ENCODE measurements around the gene FBXW5.

Gene FBXW5

DNA sequence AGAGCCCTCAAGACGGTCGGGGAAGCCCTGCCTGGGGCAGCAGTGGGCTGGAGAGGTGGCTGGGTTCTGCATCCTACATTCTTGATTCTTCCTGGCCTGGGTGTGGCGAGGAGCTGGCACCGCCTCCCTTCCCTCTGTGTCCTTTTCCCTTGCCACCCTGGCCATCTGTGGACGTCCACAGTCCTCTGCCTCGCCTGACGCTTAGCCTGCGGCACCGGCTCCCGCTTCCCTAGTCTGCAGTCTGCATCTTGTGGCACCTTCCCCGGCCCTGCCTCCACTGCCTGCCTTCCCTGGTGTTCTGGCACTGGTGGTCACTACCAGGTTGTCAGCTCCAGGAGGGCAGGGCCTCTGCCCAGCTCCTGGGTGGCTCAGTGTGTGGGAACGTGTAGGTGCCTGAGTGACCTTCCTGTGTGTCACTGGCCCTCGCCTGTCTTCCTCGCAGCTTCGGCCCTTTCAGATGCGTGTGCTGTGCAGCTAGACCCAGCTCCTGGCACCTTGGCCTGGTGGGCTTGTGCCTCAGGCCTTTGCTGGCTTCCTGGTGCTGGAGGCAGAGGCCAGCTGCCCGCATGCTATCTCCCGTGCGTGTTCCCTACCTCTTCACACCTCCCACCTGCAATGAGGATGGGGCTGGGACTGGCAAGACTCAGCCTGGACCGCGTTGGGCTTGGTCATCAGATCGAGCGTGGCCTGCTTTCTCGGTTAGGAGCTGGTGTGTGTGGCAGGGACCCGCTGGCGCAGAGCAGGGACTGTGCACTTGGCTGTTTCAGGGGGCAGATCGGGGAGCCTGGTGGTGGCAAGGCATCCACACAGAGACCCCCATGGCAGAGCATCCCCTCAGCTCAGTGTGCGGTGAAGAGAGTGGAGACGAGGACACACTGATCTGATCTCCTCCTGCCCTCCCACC, 37.3 kb downstream of the FBXW5 start:
- no peak for DNase-seq (ENCODE audit: low spot score)

DNA sequence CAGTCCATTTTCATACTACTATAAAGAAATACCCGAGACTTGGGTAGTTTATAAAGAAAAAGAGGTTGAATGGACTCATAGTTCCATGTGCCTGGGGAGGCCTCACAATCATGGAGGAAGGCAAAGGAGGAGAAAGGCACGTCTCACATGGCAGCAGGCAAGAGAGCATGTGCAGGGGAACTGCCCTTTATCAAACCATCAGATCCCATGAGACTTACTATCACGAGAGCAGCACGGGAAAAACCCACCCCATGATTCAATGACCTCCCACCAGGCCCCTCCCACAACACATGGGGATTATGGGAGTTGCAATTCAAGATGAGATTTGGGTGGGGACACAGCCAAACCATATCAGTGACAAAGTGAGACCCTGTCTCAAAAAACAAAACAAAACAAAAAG, 38.3 kb downstream of the FBXW5 start:
- DNase-seq (ENCODE audit: low spot score) = no peak

DNA sequence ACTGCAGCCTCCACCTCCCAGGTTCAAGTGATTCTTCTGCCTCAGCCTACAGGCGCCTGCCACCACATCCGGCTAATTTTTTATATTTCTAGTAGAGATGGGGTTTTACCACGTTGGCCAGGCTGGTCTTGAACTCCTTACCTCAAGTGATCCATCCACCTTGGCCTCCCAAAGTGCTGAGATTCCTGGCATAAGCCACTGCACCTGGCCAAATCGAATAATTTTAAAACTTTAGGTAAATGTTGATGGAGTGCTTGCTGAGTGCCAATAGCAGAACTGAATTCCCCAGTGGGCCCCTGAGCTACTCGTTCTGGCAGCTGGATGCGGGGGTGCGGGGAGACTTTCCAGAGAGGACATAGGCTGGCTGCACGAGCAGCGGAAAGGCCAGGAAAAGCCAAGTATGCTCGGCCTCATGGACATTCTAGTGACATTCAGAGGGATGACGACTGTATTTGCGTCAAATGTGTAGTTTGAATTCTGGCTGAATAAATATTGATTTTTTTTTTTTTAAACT, 41.4 kb downstream of the FBXW5 start:
- DNase-seq (ENCODE audit: low spot score) = no peak

DNA sequence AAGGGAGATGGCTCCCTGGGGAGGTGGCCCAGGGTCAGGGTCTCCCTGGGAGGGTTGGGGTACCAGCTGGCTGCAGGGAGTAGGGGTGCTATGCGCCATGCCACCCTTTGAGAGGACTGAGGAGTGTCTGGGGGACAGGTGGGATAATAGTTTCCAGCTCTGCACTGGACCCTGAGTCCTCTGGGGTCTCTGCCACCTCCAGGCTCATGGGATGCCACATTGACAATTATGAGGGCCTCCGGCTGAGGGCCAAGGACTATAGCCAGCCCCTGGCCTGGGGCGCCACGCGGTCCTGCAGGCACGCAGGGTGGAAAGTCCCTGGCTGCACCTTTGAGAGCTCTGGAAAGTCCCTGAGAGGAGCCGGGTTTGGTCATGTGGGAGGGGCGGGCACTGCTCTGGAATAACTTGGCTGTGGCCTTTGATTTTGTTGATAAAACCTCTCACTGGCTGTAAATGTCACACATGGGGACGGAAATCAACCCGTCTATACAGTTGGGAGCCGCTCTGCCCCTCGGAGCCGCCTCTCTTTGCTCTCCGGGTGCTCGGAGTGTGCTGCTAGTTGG, 42.2 kb downstream of the FBXW5 start:
- DNase-seq (ENCODE audit: low spot score) = no peak

DNA sequence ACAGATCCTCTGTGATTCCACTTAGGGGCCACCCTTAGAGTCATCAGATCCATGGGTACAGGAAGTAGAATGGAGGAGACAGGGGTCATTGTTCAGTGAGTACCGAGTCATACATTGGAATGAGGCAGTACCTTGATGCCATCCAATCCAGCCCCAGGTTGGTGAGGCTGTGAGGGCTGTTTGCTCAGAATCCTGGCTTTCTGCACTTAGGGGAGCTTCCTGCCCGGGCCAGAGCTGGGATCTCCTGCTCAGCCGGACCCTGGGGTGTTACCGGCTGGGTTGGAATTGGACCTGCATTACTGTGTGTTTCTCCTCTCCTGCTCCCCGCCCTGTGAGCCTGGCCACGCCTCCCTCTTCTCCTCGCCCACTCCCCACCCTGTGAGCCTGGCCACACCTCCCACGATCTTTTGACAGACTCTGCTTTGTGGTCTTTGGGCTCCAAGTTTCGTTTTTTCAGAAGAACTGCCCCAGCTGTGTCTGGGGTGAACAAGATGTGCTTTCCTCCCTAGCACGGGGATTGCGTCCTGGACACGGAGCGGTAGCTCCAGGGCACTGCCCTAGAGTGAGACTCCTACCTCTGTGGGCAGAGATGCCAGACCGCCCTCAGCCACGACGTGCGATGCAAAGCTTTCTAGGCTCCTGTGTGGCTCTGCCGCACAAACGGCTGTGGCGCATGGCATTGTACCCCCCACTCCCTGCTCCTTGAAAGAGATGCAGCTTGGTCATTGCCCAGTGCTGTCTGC, 42.9 kb downstream of the FBXW5 start:
- no peak for DNase-seq (ENCODE audit: low spot score)

DNA sequence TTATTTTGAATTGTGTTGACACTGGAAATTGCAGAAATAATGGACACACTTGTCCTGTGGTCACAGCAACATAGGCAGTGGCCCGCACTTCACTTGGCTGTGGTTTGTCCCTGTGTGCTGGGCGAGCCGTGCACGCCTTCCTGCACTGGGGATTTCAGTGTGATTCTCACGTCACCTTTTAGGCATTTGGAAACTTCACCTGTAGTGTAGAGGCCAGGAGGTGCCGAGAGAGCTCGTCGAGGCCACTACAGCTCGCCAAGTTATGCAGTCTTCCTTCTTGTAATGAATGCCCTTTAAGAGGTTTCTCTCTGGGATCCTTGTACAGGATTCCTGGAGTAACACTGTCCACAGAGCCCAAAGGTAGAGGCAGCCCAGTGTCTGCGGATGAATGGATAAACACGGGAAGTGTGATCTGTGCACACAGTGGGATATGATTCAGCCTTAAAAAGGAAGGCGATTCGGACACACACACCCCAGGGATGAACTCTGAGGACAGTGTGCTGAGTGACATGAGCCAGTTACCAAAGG, 43.5 kb downstream of the FBXW5 start:
- DNase-seq (ENCODE audit: low spot score) = no peak

DNA sequence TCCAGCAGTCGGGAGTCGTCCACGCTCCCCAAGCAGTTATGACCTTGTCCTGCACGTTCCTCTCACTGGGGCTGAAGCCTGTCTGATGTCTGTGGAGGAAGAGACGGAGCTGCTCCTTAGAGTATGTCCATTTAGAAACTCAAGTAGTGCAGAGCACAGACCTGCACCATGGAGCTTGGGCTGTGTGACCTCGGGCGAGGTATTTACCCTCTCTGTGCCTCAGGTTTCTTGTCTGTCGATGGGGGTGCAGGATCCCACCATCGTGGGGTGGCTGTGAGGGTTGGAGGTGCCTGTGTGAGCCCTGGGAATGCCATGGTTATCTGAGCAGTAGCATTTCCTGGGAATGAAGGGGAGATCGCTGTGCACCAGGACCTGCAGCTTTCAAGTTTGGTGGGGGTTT, 44.0 kb downstream of the FBXW5 start:
- DNase-seq (ENCODE audit: low spot score) = no peak

DNA sequence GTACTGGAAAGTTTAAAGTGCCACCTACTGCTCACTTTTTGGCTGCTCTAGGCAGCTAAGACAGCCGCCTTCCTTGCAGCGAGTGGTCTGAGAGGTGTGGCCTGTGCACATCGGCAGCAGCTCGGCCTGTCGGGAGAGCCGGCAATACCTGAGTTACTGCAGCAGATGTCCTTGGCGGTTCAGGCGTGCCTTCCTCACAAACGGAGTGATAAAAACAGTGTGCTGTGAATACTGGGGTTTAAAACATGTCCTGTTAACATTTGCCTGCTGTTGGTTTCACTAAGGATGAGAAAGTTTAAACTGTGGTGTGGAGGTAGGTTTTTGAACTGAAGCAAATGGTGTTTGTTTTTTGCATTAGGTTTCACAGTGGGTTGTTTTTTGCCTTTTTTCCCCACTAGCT, 45.3 kb downstream of the FBXW5 start:
- DNase-seq (ENCODE audit: low spot score) = no peak

DNA sequence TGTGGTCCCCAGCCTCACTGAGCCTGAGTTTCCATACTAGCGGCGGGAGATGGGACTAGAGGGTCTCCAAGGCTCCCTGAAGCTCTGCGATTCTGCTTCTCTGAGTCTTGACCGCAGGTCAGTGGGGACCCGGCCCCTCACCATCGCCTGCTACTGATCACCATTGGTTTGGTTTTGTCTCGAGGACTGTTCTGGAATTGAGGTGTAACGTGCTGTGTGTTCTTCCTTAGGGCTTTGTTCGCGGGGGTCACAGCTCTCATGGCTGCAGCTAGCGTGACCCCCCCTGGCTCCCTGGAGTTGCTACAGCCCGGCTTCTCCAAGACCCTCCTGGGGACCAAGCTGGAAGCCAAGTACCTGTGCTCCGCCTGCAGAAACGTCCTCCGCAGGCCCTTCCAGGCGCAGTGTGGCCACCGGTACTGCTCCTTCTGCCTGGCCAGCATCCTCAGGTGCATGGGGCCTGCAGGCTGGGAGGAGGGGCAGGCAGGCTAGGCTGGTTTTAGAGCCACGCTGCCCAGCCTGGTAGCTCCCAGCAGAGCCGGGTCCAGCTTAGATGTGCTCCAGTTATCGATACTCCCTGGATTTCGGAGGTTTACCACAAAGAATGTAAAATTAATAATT, 45.9 kb downstream of the FBXW5 start:
- no peak for DNase-seq (ENCODE audit: low spot score)

DNA sequence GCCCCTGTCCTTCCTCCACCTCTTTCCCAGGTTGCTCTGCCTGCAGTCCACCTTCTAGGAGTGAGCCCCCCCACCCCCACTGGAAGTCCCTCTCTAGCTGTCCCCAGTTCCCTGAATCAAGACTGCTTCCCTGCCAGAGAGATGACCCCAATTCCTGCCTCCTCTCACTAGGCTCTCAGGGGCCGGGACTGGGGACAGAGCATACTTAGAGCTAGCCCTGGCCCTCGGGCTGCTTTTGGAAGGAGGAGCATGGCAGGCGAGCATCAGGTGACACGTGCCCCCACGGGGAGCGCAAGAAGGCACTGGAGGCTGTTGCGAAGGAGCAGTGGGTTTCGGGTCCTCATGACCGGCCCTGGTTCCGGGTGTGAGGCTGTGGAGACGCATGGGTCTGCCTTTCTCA, 48.5 kb downstream of the FBXW5 start:
- DNase-seq (ENCODE audit: low spot score) = no peak

DNA sequence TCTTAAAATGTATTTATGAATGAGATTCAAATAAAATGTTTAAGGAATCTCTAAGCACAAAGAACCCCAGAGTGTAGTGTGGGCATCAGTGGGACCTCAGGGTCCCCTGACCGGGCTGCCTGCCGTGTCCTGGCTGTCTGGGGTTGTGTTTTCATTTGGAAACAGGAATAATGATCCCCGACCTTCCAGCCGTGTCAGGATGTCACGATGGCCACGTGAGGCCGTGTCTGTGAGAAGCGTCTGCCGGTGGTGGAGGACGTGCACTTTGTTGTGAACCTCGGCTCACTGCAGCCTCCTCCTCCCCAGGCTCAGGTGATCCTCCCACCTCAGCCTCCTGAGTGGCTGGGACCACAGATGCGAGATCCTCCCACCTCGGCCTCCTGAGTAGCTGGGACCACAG, 53.9 kb downstream of the FBXW5 start:
- peak; percentile 0 for DNase-seq (ENCODE audit: low spot score)
